GM19372 (cell line): ENCODE results near the gene PPP1R2B.

Experiments
- ATAC-seq: cut with Tn5 transposase; IDR thresholded peaks from one replicate; pipeline ENCODE4 v1.9.1; 2021; ENCODE audit warnings: mild to moderate bottlenecking, low read depth, moderate library complexity; ENCODE audit not compliant: unreplicated experiment

Gene PPP1R2B

GRCh38 chr5:156870498-156870839 lies 20.4 kb downstream of the PPP1R2B start:
- ATAC-seq = no peak

- no peak for ATAC-seq
These were observed 21.1 kb downstream of the PPP1R2B start for GRCh38 chr5:156871212-156871611.

GRCh38 chr5:156879665-156880285 lies 29.7 kb downstream of the PPP1R2B start:
- ATAC-seq = peak; percentile 82

- ATAC-seq = peak; percentile 31
These were observed 33.3 kb downstream of the PPP1R2B start for GRCh38 chr5:156883316-156883875.

- ATAC-seq = no peak
These were observed 38.4 kb downstream of the PPP1R2B start for GRCh38 chr5:156888520-156888919.

- no peak for ATAC-seq
These were observed 42.1 kb downstream of the PPP1R2B start for GRCh38 chr5:156892223-156892622.

- ATAC-seq = no peak
These were observed 42.8 kb downstream of the PPP1R2B start for GRCh38 chr5:156892864-156893263.

GRCh38 chr5:156893517-156893916 lies 43.4 kb downstream of the PPP1R2B start:
- ATAC-seq = no peak

- ATAC-seq = no peak
These were observed 46.5 kb downstream of the PPP1R2B start for GRCh38 chr5:156896546-156896945.
